ENCODE results near the gene DMRTB1. TPM values are rescaled to one million over a fixed set of nuclear protein-coding genes. Genes with fewer than 3 reads are reported as not detected.

DMRTB1 gene
- total RNA-seq, 4 donors from 2014 or later, result not detected

- no peak for DNase-seq (ENCODE audit: low spot score in 2 of 2)
- H3K27me3 ChIP-seq, result no peaks in the 10 kb centered on the region
- no peak overlapping the region for H3K27ac ChIP-seq
- peaks cover 0 to 15% (median 3%) of the 10 kb centered on the region in 4 donors for H3K4me1 ChIP-seq
- no peak overlapping the region for H3K4me3 ChIP-seq
- H3K9me3 ChIP-seq, result no peaks in the 10 kb centered on the region
- TF ChIP-seq POLR2A (IDR thresholded peaks at IDR 0.05), result no peak
- TF ChIP-seq EP300 (IDR thresholded peaks at IDR 0.05), result no peak
- TF ChIP-seq, protein P1, sequence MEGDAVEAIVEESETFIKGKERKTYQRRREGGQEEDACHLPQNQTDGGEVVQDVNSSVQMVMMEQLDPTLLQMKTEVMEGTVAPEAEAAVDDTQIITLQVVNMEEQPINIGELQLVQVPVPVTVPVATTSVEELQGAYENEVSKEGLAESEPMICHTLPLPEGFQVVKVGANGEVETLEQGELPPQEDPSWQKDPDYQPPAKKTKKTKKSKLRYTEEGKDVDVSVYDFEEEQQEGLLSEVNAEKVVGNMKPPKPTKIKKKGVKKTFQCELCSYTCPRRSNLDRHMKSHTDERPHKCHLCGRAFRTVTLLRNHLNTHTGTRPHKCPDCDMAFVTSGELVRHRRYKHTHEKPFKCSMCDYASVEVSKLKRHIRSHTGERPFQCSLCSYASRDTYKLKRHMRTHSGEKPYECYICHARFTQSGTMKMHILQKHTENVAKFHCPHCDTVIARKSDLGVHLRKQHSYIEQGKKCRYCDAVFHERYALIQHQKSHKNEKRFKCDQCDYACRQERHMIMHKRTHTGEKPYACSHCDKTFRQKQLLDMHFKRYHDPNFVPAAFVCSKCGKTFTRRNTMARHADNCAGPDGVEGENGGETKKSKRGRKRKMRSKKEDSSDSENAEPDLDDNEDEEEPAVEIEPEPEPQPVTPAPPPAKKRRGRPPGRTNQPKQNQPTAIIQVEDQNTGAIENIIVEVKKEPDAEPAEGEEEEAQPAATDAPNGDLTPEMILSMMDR (IDR thresholded peaks at IDR 0.05), result no peak
- 89 to 91% methylated on average over 13 of the region's 13 CpGs for WGBS, 2 donors
- no peaks in the 10 kb centered on the region for H3K36me3 ChIP-seq
Measured at GRCh38 chr1:53509775-53510174, 50.6 kb downstream of the DMRTB1 start.

DNA sequence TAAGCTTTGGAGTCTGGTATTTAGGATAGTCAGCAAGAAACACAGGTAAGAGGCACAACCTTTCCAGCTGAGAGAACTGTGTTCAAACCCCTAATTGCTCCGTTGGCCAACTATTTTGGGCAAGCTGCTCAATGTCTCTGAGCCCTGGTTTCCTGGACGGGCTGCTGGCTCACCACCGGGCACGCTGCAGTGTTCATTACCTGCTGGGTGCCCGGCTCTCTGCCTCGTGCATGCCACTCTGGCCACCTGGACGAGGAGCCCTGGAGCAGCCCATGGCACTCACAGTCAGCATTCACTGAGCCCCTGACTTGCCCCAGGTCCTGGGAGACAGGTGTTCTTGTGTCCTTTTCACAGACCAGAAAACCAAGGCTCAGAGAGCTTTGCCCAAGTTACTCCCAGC, 51.0 kb downstream of the DMRTB1 start:
- no peaks in the 10 kb centered on the region for H3K27me3 ChIP-seq
- TF ChIP-seq, protein P1 (IDR thresholded peaks at IDR 0.05), result no peak
- TF ChIP-seq POLR2A (IDR thresholded peaks at IDR 0.05) (no peak), EP300 (IDR thresholded peaks at IDR 0.05) (no peak)
- H3K36me3 ChIP-seq, result no peaks in the 10 kb centered on the region
- no peak overlapping the region for H3K4me3 ChIP-seq
- H3K4me1 ChIP-seq, result peaks cover 0 to 15% (median 3%) of the 10 kb centered on the region in 4 donors
- no peak overlapping the region for H3K27ac ChIP-seq
- WGBS, 2 donors, result 92 to 100% methylated on average over 7 of the region's 7 CpGs
- no peak for DNase-seq (ENCODE audit: low spot score in 2 of 2)
- no peaks in the 10 kb centered on the region for H3K9me3 ChIP-seq

DNA sequence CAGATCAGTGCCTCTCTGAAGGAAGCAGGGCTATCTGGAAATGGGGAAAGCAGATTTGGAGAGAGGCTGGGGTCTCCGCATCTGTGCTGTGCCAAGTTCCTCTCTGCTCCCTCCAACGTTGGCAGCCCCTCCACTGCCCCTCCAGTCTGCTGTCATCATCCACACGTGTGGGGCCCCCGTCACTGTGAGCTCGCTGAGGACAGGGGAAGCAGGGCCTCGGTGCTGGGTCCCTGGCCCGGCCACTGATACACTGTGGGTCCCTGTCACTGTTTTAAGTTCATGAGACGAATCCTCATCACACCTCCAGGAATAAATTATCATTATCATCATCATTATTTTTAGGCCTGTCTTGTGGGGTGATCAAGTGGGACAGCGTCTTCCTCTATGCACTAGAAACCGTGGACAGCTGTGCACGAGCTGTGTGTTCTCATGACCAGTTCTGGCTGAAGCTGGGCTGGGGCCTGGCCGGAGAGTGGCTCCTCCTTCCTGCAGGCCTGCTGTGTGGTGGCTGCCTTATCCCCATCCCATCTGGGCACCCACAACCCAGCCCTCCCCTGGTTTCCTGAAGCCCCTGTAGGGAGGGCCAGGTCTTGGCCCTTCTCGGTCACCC, 52.2 kb downstream of the DMRTB1 start:
- Histone ChIP-seq H3K36me3 (no peaks in the 10 kb centered on the region), H3K4me3 (no peak overlapping the region), H3K9me3 (no peaks in the 10 kb centered on the region), H3K4me1 (peaks cover 0 to 15% (median 3%) of the 10 kb centered on the region in 4 donors), H3K27me3 (no peaks in the 10 kb centered on the region), H3K27ac (no peak overlapping the region)
- TF ChIP-seq EP300 (IDR thresholded peaks at IDR 0.05) (no peak), POLR2A (IDR thresholded peaks at IDR 0.05) (no peak)
- TF ChIP-seq, protein P1 (IDR thresholded peaks at IDR 0.05), result no peak
- DNase-seq (ENCODE audit: low spot score in 2 of 2), result no peak
- 72 to 80% methylated on average over 13 of the region's 13 CpGs for WGBS, 2 donors

DNA sequence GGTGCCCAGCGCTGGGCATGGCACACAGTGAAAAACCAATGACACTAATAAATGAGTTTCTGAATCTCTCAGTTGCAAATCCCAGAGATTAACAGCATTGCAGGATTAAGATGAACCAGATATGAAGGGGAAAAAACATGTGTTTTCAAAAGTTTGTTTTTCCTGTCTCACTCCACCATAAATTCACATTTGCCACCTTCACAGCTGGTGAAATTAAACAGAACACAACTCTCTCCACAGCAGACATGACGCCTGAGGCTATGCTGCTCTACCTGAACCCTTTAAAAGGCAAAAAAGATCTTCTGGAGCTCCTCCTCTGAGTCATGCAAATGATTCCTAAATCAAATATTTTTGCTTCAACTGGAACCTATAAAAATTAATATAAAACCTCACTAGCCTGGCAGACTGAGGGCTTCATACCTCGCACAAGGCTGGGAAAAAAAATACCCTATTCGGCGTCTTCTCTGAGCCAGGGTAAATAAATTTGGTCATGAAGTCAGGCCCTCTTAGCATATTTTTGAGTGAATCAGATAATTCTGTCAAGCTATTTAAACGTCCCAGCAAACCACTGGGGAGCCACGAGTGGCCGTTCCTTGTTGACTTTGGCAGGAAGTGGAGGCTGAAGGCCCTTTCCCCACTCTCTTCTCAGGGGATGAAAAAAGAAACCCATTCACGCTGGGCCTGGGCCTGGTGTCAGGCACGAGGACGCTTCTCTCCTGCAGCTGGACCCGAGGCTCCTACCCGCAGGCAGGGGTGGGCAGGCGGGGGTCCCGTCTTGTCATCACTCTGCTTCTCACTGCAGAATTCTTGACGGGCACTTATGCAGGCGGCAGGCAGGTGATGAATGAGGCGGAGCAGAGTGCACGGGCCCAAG, 53.0 kb downstream of the DMRTB1 start:
- DNase-seq (ENCODE audit: low spot score in 2 of 2), result peak in 1 of 2 donors; percentile 26
- WGBS, 2 donors, result 34 to 39% methylated on average over 15 to 19 of the region's 19 CpGs

More for the DNA sequence above, 53.0 kb downstream of the DMRTB1 start:
- peaks cover 0 to 15% (median 3%) of the 10 kb centered on the region in 4 donors for H3K4me1 ChIP-seq
- H3K9me3 ChIP-seq, result no peaks in the 10 kb centered on the region
- TF ChIP-seq POLR2A (IDR thresholded peaks at IDR 0.05) (no peak), EP300 (IDR thresholded peaks at IDR 0.05) (peak in 1 of 2 donors; percentile 35)
- TF ChIP-seq, protein P1 (IDR thresholded peaks at IDR 0.05), result no peak
- peak overlapping the region in 1 of 4 donors; percentile 3 for H3K27ac ChIP-seq
- H3K4me3 ChIP-seq, result no peak overlapping the region
- no peaks in the 10 kb centered on the region for H3K36me3 ChIP-seq
- no peaks in the 10 kb centered on the region for H3K27me3 ChIP-seq
